Glomerular visceral epithelial cell (primary cell): ENCODE measurements around the gene CFAP251.

Source experiments
- DNase-seq: peaks from one replicate; pipeline ENCODE4 v3.0.0-alpha.2; 2016; ENCODE audit errors: extremely low spot score

The CFAP251 gene

DNA sequence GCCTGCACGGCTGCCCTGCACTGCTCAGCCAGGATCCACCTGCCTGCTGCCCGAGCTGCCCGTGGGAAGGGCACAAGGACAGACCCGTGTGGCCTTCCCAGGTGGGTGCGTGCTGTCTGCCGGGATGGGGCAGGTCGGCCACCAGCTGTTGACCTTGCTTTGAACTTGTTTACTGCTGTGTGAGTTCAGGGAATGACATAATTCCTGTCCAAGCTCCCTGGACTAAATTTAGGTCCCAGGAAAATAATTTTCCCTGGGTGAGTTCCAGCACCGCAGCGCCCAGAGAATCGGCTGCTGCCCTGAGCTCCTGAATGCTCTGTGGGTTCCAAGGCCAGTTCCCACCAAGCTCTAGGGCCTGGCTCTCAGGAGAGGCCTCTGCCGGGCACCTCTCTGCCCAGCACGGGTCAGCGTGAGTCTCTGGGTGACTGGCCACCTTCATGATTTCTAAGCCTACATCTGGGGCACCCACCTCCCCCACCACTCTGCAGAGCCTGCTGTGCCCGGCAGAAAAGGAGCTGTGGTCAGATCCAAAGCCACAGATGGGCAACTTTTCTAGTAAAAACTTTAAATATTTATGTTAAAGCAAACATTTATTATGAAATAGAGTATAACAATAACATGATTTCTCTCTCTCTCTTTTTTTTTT, 133.0 kb downstream of the CFAP251 start:
- DNase-seq = no peak

DNA sequence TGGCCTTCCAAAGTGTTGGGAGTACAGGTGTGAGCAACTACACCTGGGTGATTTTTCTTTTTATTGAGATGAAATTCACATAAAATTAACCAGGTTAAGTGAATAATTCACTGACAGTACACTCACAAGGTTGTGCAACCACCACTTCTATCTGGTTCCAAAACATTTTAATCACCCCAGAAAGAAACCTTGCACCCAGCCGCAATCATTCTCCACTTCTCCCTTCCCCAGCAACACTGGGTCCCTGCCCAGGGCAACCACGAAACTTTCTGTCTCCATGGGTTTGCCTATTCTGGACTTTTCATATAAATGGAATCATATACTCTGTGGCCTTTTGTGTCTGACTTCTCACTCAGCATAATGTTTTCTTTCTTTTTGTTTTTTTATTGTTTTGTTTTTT, 133.9 kb downstream of the CFAP251 start:
- no peak for DNase-seq
